Right atrium auricular region (tissue), 2 donors: ENCODE results near the gene SPTBN4. TPM values are rescaled to one million over a fixed set of nuclear protein-coding genes. Genes with fewer than 3 reads are reported as not detected.

Experiments used
- DNase-seq: peaks from one replicate; pipeline ENCODE4 v3.0.0-alpha.2; 2019; ENCODE audit warnings: low spot score
- H3K27ac ChIP-seq, 2 donors: fragments of 200-600 bp; sonication (generic); 1 replicate in 1 of 2; 2 replicates in 1 of 2; pipeline ENCODE4 v1.5.1; 2016 to 2019
- H3K27me3 ChIP-seq, 2 donors: fragments of 200-600 bp; sonication (generic); one replicate each; pipeline versions ENCODE4 v1.5.1 to v1.6.0; 2017 to 2019
- H3K36me3 ChIP-seq: fragments of 200-600 bp; sonication (generic); one replicate; pipeline ENCODE4 v1.5.1; 2016
- H3K4me1 ChIP-seq, 2 donors: fragments of 200-600 bp; sonication (generic); one replicate each; pipeline versions ENCODE4 v1.5.1 to v1.6.0; 2017 to 2019
- H3K4me3 ChIP-seq, 2 donors: fragments of 200-600 bp; sonication (generic); 1 replicate in 1 of 2; 2 replicates in 1 of 2; pipeline ENCODE4 v1.5.1; 2017 to 2019; ENCODE audit warnings: mild to moderate bottlenecking in 1 of 2, moderate library complexity in 1 of 2
- H3K9me3 ChIP-seq, 2 donors: fragments of 200-600 bp; sonication (generic); one replicate each; pipeline ENCODE4 v1.5.1; 2019
- total RNA-seq, 2 donors: library from RNA; depleted of rRNA; stranded (reverse); fragments of >200 nt; gene quantifications; one replicate each; pipeline ENCODE4 v1.1.0, GENCODE V29; 2016
- TF ChIP-seq, protein P1 (sequence below), 2 donors: fragments of 200-600 bp; sonication (generic); IDR thresholded peaks; one replicate each; pipeline ENCODE4 v1.5.1; 2019; ENCODE audit warnings: antibody characterized with exemption in 2 of 2

Gene SPTBN4
- total RNA-seq, 2 donors from 2014 or later: 5.2 to 5.5 TPM

DNA sequence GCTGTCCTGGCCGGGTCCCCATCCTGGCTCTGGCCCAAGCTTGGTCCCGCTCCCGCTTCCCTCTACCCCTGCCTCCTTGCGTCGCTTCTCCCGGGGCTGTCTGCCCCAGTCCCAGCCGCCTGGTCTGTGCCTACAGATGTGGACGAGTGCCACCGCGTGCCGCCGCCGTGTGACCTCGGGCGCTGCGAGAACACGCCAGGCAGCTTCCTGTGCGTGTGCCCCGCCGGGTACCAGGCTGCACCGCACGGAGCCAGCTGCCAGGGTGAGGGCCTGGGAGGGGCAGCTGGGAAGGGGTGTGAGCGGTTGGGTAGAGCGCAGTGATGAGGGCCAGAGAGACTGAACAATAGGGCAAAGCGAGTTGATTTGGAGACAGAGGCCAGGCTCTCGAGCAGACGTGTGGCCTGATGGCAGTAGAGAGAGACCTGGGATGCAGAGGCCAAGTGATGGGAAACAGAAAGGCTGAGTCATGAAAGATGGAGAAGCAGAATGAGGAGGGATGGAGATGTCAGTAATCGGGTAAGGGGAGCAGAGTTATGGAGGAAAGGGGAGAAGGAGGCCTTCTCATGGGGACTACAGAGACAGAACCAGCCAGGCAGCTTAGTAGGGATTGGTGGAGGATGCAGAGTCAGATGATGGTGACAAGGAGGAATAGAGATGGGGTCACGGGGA lies 143.7 kb downstream of the SPTBN4 start:
- peak overlapping the region; percentile 74 to 77 for H3K27ac ChIP-seq
- H3K36me3 ChIP-seq: no peaks in the 10 kb centered on the region
- no peak for DNase-seq
- H3K4me3 ChIP-seq: peak overlapping the region; percentile 39 to 48
- peaks cover 0 to 51% of the 10 kb centered on the region in 2 donors for H3K4me1 ChIP-seq
- no peaks in the 10 kb centered on the region for H3K9me3 ChIP-seq
- TF ChIP-seq, protein P1, sequence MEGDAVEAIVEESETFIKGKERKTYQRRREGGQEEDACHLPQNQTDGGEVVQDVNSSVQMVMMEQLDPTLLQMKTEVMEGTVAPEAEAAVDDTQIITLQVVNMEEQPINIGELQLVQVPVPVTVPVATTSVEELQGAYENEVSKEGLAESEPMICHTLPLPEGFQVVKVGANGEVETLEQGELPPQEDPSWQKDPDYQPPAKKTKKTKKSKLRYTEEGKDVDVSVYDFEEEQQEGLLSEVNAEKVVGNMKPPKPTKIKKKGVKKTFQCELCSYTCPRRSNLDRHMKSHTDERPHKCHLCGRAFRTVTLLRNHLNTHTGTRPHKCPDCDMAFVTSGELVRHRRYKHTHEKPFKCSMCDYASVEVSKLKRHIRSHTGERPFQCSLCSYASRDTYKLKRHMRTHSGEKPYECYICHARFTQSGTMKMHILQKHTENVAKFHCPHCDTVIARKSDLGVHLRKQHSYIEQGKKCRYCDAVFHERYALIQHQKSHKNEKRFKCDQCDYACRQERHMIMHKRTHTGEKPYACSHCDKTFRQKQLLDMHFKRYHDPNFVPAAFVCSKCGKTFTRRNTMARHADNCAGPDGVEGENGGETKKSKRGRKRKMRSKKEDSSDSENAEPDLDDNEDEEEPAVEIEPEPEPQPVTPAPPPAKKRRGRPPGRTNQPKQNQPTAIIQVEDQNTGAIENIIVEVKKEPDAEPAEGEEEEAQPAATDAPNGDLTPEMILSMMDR (IDR thresholded peaks at IDR 0.05): no peak
- H3K27me3 ChIP-seq: no peaks in the 10 kb centered on the region

DNA sequence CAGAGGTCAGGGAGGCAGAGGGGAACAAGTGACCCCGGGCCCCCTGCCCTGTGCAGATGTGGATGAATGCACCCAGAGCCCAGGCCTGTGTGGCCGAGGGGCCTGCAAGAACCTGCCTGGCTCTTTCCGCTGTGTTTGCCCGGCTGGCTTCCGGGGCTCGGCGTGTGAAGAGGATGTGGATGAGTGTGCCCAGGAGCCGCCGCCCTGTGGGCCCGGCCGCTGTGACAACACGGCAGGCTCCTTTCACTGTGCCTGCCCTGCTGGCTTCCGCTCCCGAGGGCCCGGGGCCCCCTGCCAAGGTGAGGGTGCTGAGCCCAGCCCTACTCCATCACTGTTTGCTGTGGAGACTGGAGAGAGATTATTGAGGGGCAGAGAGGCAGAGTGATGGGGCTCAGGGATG lies 144.3 kb downstream of the SPTBN4 start:
- Histone ChIP-seq H3K36me3 (no peaks in the 10 kb centered on the region), H3K4me3 (no peak overlapping the region), H3K27ac (peak overlapping the region; percentile 74 to 77), H3K4me1 (peaks cover 0 to 45% of the 10 kb centered on the region in 2 donors), H3K27me3 (no peaks in the 10 kb centered on the region), H3K9me3 (no peaks in the 10 kb centered on the region)
- no peak for DNase-seq
- TF ChIP-seq, protein P1 (IDR thresholded peaks at IDR 0.05): no peak

DNA sequence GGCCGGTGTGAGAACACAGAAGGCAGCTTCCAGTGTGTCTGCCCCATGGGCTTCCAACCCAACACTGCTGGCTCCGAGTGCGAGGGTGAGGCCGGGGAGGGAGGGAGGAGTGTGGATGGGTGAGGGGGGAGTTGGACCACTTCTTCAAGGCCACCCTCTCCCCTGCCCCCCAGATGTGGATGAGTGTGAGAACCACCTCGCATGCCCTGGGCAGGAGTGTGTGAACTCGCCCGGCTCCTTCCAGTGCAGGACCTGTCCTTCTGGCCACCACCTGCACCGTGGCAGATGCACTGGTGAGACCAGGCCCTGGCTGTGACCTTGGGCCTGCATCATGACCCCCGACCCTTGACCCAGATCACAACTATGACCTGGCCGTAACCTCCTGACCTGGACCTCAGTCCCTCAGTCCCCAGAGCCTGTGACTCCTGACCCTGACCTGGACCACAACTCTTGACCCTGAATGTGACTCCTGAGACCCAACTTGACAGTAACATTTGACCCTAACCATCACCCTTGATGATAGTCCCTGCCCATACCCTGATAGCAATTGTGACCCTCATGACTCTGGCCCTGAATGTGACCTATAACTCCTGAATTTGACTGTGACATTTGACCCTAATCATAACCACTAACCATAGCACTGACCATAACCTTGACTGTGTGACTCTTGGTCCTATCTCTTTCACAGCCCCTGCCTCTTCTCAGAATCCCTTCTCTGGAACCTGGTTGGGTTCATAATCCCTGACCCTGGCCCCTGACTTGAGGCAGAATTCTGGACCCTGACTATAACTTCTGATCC lies 145.3 kb downstream of the SPTBN4 start:
- no peaks in the 10 kb centered on the region for H3K9me3 ChIP-seq
- no peak overlapping the region for H3K4me3 ChIP-seq
- H3K27me3 ChIP-seq: no peaks in the 10 kb centered on the region
- H3K27ac ChIP-seq: no peak overlapping the region
- H3K4me1 ChIP-seq: peaks cover 0 to 41% of the 10 kb centered on the region in 2 donors
- no peak for DNase-seq
- H3K36me3 ChIP-seq: peaks cover 5% of the 10 kb centered on the region
- TF ChIP-seq, protein P1 (IDR thresholded peaks at IDR 0.05): no peak

DNA sequence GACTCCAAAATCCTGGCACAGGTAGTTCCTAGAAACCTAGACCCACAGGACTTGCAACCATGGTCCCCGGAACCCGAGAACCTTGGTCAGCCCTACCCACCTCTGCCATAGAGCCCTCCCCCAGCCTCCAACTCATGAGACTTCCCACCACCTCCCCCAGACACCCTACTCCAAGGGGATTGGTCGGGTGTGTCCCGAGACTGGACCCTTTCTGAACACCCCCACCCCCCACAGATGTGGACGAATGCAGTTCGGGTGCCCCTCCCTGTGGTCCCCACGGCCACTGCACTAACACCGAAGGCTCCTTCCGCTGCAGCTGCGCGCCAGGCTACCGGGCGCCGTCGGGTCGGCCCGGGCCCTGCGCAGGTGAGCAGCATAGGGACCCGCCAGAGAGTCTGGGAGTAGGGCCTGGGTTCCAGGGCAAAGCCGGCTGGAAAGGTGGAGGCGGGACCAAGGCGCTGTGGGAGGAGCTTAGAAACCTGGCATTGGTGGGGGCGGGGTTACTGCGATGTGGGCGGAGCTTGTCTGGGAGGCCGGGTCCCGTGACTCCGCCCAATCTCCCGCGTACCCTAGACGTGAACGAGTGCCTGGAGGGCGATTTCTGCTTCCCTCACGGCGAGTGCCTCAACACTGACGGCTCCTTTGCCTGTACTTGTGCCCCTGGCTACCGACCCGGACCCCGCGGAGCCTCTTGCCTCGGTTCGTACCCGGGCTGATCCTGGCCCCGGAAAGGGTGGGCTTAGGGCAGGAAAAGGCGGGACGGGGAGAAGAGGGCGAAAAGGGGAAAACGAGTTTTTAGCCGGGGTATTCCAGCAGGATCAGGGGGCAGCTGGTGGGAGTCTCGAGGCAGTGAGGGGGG lies 146.3 kb downstream of the SPTBN4 start:
- TF ChIP-seq, protein P1 (IDR thresholded peaks at IDR 0.05): no peak
- H3K4me3 ChIP-seq: peak overlapping the region; percentile 56 to 61
- peaks cover 14% of the 10 kb centered on the region for H3K36me3 ChIP-seq
- no peaks in the 10 kb centered on the region for H3K27me3 ChIP-seq
- peak overlapping the region; percentile 82 to 93 for H3K27ac ChIP-seq
- H3K9me3 ChIP-seq: no peaks in the 10 kb centered on the region
- no peak for DNase-seq
- peaks cover 0 to 37% of the 10 kb centered on the region in 2 donors for H3K4me1 ChIP-seq

DNA sequence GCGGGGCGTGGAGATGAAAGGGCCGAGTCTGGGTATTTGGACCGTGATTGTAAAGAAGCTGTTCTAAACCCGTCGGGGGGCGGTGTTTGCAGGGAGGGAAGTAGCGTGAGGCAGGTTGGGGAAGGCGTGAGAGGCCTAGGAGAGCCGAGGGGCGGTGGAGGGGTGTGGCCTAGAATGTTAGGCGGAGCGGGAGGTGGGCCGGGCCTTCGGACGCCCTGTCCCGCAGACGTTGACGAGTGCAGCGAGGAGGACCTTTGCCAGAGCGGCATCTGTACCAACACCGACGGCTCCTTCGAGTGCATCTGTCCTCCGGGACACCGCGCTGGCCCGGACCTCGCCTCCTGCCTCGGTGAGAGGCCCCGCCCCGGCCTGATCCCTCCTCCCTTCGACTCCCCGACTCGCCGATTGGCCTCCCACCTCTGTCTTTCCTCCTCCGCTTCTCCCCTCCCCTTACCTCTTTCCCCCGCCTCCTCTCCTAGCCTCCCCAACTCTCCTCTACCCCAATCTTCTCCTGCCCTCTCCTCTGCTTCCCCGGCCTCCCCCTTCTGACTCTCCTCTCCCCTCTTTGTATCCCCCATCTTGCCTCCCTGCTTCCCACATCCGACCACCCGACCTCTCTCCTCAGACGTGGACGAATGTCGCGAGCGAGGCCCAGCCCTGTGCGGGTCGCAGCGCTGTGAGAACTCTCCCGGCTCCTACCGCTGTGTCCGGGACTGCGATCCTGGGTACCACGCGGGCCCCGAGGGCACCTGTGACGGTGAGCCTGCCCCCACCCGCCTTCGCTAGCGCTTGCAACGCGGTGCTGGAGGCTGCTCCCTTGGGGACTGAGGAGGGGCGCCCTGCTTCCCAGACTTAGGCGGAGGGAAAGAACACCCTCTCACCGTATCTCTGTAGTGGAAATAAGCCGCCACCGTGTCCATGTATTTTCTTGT lies 147.2 kb downstream of the SPTBN4 start:
- Histone ChIP-seq H3K27ac (peak overlapping the region; percentile 82 to 93), H3K9me3 (no peaks in the 10 kb centered on the region), H3K36me3 (peaks cover 21% of the 10 kb centered on the region), H3K4me1 (peaks cover 0 to 36% of the 10 kb centered on the region in 2 donors), H3K27me3 (no peaks in the 10 kb centered on the region), H3K4me3 (peak overlapping the region; percentile 56 to 61)
- TF ChIP-seq, protein P1 (IDR thresholded peaks at IDR 0.05): no peak
- no peak for DNase-seq
